ENCODE results near the gene ARSI.

The ARSI gene

DNA sequence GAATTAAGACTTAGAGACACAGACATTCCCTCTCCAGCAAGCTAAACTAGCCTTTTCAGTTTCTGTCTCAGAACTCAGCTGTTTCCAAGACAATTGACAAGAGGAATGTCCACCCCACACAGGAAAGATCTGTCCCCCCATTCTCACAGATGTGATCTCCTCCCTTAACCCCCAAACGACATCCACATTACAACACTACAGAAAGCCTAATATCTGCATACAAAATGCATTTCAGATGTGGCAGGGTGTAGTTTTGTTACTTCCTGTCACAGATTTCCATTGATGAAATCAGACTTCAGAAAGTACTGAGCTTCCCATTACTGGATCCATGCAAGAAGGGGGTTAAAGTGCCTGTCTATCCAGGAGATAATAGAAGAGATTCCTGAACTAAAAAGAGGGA is 2.9 kb upstream of the ARSI start:
- DNase-seq, result no peak

DNA sequence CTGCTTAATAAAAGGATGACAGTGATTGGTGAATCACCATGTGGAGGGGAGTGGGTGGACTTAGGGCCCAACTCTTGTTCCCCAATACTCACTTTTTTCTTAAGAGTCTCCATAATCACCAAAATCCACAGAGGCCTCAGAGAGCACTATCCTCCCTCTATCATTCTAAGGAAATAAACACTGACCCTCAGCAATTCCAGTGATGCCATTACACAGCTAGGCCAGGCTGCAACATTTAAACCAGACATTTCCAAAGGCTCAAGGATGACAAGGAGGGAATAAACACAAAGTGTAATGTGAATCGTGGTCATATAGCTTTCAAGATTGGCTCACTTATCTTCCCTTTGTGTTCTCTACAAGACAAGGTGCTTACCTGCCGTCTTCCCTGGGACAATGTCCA is 2.4 kb upstream of the ARSI start:
- no peak for DNase-seq

DNA sequence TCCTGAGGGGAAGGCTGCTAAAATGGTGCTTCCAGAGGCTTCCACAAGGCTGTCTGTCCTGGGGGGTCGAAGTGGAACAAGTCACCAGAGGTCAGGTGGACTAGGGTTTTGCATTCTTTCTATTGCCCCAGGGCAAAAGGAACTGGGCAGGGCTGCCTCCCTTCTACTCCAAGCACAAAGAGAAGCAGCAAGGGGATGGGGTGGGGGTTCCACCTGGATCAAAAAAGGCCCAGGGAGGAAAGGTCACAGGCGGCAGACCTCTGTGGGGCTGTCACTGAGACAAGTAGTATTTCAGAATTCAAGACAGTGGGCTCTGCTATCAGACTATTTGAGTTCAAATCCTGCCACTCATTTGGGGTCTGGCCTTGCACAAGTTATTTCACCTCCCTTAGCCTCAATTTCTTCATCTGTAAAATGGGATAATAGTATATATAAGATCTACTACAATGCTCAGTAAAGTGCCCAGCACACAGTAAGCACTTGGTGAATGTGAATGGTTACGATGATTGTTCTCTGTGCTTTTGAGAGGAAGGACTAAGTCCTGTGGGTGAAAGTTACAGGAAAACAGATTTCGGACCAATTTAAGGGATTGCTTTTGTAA is 1.9 kb upstream of the ARSI start:
- no peak for DNase-seq

DNA sequence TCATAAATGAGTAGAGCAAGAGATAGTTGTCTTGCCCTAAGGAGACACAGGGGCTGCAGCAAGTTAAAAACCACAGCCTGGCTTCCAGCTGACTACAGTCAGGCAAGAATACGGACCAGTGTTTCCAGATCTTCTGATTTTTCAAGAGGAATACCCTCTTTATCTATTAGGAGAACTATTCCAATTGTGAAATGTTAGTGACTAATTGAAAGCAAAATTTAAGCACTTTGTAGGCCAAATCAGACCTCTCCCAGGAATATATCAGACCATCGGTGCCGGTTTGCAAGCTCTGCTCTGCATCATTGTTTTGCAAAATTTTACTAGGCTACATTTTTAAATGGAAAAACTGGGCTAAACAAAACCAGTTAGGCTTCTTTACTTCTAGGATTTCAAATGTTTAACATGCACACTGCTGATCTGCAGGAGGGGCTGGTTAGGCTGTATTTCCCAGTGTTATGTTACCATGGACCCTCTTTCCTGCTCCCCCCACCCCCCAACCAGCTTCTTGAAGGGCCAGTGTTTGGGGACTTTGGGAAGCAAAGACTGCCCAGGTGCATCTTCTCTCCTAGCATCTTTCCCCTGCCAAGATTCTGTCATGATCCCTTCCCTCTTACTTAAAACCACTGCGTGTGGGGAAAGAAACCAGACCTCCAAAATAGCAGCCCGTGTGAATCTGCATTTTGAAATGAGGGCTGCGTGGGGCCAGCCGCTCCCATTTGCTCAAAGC is 1.1 kb upstream of the ARSI start:
- DNase-seq, result no peak

- no peak for DNase-seq
Measured at GRCh38 chr5:150303070-150303615, 438 bp upstream of the ARSI start.

- no peak for DNase-seq
Measured at GRCh38 chr5:150301901-150302300, 804 bp downstream of the ARSI start.

- no peak for DNase-seq
Measured at GRCh38 chr5:150301170-150301505, 1.6 kb downstream of the ARSI start.

- DNase-seq, result no peak
Measured at GRCh38 chr5:150300496-150301169, 2.1 kb downstream of the ARSI start.

DNA sequence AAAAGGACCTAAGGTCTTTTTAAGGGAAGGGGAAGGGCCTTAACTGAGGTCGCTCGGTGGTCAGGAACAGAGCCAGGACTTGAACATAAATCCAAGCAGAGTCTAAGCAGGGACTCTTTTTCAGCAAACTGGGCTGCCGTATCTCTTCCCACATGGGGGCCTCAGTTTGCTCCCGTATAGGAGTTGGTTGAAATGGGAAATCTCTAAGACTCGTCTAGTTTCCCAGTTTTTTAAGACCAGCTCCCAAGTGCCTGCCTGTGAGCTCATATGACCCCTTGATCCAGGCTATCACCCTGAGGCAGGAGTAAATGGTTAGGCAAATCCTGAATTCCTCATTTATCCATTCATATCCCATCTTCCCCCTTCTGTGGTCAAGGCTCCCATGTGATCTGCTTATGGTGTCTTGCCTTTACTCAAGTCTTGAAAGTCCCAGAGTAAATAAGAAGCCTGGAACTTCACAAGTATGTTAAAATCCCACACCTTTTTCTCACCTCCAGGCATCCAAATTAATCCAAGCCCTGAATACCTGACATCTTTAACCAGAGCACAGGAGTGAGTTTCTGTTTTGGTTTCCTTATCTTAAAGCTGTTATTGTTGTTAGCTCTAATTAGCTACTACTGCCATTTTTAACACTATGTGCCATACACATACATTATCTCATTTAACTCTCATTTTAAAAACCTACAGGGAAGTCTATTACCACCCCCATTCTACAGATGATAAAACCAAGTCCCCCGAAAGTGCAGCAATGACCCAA is 3.0 kb downstream of the ARSI start:
- DNase-seq, result no peak

DNA sequence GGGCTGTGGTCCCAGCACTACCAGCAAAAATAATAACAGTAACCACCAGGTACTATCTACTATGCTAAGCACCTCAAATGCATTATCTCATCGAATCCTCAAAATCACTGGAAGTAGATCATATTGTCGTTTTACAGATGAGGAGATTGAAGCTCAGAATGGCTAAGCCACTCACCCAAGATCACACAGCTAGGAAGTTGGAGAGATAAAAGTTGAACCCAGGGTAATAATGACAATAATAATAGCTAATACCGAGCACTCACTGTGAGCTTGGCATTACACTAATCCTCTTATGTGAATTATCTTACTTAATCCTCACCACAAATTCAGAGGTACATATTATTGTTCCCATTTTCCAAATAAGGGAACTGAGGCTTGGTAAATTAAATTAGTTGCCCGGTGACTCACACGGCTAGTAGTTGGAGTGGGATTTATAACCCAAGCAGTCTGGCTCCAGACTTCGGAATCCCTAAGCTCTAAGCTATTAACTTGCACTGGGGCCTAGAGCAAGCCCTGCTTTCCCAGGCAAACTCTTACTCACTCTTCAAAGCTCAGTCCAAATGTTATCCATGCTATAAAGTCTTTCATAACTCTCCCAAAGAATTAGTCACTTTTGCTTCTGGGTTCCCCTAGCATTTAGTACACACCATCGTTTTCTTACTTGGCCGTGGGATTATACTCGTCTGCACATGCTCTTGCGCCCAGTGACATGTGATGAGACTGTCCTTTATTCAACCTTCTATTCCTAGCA is 3.8 kb downstream of the ARSI start:
- no peak for DNase-seq

DNA sequence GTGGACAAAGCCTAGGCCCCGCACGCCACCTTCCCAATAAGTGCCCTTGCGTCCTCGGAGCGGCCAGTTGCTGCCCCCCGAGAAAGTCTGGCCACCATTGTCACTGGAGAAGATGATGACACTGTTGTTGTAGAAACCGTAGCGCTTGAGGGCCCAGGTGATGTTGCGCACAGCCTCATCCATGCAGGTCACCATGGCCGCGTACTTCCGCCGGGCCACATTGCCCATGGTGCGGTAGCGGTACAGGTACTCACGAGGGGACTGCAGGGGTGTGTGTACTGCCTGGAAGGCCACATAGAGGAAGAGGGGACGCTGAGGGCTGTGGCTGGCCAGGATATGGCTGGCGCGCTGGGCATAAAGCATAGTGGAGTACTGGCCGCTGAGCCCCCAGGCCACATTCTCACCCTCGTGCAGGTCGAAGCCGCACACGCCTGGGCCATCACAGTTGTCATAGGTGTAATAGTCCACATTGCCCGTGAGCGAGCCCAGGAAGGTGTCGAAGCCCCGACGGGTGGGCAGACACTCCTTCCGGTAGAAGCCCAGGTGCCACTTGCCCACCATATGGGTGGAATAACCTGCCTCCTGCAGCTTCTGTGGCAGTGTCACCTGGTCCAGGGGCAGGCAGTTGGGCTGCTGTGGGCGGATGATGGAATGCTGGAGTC is 4.6 kb downstream of the ARSI start:
- no peak for DNase-seq

DNA sequence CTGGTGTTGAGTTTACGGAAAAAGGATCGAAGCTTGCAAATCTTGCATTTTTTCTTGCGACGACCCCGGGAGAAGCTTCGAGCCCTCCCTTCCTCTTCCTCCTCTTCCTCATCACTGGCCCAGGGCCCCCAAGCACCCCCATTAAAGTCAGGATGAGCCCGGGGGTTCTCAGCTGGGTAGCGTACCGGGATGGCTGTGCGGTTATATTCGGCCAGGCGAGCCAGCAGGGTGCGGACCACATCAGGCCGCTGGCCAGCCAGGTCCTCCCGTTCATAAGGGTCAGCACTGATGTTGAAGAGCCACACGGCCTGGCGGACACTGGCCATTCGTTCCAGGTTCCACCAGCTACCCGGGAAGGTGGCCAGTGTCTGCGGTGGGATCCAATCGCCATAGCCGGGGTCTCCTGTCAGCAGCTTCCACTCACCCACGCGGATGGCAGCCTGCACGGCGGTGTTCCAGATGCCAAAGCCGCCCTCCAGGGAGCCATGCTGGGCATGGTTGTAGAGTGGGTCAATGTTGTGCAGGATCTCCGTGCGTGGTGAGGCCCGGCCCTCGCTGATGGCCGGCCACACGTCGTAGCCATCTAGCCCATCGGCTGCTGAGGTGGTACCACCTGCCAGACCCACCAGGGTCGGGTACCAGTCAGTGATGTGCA is 5.3 kb downstream of the ARSI start:
- DNase-seq, result no peak

- DNase-seq, result no peak
Measured at GRCh38 chr5:150296496-150296895, 6.2 kb downstream of the ARSI start.

DNA sequence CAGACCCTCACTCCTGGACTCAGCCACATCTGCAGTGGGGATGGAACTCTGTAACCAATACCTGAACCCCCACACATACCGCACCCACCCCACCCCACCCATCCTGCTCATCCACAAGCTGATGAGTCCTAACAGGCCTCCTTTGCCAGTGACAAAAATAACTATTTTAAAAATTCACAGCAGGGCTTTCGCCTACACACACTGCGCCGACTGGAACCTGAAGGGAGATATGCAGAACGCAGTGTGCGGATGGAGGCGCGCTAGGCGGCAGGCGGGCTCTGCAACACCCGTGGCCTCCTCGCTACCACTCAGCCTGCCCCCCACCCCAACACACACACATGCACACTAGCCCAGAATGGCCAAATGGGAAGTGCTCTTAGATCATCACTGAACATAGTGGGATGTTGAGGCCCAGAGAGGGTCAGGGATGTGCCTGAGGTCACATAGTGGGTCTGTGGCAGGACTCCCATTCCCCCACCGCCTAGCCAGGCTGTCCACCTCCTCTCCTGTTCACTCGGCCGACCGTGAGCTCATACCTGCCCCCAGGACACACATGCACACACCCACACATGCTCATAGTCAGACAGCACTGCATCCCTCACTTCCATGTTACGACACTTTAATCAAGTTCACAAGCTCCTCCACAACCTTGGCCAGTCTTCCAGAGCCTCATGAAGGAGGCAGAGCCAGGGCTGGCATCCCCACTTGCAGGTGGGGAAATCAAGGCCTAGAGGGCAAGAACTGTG is 6.8 kb downstream of the ARSI start:
- DNase-seq, result no peak

GRCh38 chr5:150295172-150295634 is 7.5 kb downstream of the ARSI start:
- no peak for DNase-seq

DNA sequence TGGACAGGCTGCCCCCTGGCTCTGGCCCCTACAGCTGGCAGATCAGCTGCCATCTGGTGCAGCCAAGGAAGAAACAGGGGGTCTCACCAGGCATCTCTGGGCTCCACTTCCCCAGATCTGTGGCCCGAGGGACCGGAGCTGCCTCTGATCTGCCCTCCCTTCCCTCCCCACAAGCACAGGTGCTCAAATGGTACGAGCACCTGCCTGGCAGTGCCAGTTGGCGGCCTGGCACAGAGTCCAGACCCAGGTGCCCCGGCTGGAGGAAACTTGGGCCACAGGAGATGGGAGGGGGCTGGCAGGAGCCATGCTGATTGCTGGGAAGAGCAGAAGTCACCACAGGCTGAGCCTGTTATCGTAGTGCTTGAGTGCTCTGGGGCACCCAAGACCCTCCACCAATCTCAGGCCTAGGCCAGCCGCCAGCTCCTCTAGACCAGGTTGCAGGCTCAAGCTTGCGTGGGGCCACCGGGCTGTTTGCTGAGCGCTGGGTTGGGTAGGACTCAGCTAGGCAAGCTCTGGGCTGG is 8.1 kb downstream of the ARSI start:
- no peak for DNase-seq

DNA sequence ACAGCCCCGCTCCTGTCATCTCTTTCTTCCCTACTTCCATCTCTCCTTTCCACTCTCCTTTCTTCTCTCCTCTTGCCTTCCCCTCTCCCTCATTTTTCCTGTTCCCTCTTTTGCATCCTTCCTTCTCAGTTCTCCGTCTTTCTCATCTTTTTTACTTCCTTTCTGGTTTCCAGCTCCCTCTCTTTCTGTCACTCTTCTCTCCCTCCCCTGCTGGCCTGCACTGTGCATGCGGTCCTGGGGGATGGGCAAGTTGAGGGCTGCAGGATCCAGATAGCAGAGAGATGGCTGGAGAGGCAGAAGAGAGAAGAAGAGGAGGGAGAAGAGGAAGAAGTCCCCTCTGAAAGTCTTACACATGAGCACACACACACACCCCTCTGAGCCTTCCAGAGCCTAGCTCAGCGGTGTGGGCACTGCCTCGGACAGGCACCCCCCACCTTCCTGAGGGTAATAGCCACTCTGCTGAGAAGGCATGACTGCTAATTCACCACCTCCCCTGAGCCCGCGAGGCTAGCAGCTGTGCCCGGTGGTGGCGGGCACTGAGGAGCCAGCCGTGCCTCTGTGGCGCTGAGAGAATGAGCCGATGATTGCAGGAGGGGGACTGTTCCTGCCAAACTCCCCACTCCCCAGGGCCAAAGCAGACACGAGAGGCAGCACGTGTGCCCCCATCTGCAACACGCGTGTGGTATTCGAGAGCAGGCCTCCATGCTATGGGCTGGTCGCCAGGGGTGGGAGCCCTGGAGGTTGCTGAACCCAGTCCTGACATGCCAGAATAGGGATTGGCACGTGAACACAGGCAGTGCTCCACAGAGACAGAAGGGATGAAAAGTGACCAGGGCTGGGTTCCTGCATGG is 9.4 kb downstream of the ARSI start:
- no peak for DNase-seq

DNA sequence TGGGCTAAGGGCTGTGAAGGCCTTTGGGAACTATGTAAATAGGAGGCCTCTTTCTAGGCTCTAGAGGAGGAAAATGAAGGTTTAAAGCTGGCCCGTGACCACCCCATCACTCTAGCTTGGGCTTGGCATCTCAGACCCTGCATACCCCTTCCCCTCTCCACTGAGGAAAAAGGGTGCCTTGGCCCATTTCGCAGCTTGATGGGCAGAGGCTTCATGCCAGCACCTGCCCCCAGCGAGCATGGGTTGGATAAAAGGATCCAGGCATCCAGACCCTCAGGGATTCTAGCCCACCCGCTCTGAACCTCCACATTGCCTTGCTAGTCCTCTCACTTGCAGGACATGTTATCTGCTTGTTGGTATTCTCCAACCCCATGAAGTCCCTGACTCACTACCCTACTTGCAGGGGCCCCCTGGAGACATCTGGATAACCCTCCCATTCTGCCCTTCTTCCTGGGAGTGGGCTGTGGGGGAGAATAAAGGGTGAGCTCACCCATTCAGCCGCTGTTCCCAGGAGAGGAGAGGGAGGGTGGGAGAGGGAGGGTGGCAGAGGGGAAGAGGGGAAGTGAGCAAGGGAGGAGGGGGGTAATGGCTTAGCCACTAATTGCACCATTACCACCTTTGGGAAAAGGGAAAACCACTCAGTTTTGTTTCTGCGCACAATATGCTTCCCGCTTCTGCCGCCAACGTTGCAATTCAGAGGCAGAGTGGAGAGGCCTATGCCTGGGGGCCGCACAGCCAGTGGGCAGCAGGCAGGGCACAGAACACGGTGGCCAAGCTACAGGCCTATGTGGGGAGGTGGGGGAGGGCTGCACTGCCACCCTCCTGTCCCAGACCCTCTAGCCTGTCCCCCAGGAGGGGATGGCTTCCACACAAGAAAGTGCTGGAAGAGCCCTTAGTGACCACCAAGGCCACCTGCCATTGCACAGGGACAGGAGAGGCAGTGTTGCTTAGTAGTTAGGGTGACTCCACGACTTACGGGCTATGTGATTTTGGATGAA is 11.0 kb downstream of the ARSI start:
- no peak for DNase-seq

All from activated CD4-positive, alpha-beta T cell treated with anti-CD3 and anti-CD28 coated beads, Interleukin-10, Interleukin-2, amounts not matched to agents 100 ng/mL and 50 ng/mL, durations not matched to agents 16 hours and 8 hours (primary cell).